ENCODE data around the gene FKBP1A.

FKBP1A gene

DNA sequence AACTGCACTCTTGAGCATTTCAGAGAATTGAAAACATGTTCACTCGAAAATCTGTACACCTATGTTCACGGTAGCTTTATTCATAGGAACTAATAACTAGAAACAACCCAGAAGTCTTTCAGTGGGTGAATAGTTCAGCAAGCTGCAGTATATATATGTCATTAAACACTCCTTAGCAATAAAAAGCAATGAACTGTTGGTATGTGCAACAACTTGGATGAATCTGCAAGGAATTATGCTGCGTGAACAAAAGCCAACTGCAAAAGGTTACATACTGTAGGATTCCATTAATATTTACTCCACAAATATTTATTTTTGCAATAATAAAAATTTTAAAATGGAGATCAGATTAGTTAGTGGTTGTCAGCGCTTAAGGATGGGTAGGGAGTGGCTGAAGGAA is 22.1 kb upstream of the FKBP1A start:
- Histone ChIP-seq H3K27ac (ENCODE audit: low read length) (no peak overlapping the region), H3K4me3 (ENCODE audit: low read length) (no peak overlapping the region), H3K27me3 (ENCODE audit: low read depth, low read length) (peaks cover 24% of the 10 kb centered on the region), H3K79me2 (ENCODE audit: low read length) (no peaks in the 10 kb centered on the region), H2AFZ (ENCODE audit: low read depth, low read length) (no peak overlapping the region), H4K20me1 (ENCODE audit: insufficient read depth, low read length) (no peaks in the 10 kb centered on the region), H3K9me3 (ENCODE audit: insufficient read depth, low read length) (no peaks in the 10 kb centered on the region), H3K4me2 (ENCODE audit: low read length) (no peak overlapping the region), H3K4me1 (ENCODE audit: low read length) (no peaks in the 10 kb centered on the region), H3K9ac (ENCODE audit: low read length) (no peak overlapping the region), H3K36me3 (replicated peaks; ENCODE audit: low read depth, low read length) (no peaks in the 10 kb centered on the region)
- TF ChIP-seq EZH2phosphoT487 (IDR thresholded peaks at IDR 0.05; ENCODE audit: low read depth) (no peak), CTCF (IDR thresholded peaks at IDR 0.05; ENCODE audit: low read depth, low read length) (no peak)

DNA sequence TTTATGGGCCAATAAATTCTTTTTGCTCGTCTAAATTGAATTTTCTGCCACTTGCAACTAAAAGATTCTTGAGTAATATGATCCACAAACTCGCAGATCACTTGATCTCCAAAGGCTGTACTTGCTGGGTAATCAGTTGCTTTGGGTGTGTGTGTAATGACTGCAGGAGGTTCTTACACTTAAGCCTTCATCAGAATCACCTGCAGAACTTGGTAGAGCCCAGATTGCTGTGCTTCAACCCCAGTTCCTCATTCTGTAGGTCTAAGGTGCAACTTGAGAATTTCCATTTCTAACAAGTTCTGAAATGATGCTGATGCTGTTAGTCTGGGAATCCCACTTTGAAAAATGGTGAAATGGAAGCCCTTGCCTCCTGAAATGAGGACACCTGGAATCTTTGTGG is 12.9 kb upstream of the FKBP1A start:
- Histone ChIP-seq H2AFZ (ENCODE audit: low read depth, low read length) (no peak overlapping the region), H3K79me2 (ENCODE audit: low read length) (no peaks in the 10 kb centered on the region), H3K9me3 (ENCODE audit: insufficient read depth, low read length) (no peaks in the 10 kb centered on the region), H3K4me1 (ENCODE audit: low read length) (peaks cover 4% of the 10 kb centered on the region; the same call in 1 of the 2 replicates), H3K4me3 (ENCODE audit: low read length) (no peak overlapping the region), H4K20me1 (ENCODE audit: insufficient read depth, low read length) (no peaks in the 10 kb centered on the region), H3K27ac (ENCODE audit: low read length) (no peak overlapping the region), H3K9ac (ENCODE audit: low read length) (no peak overlapping the region), H3K4me2 (ENCODE audit: low read length) (no peak overlapping the region), H3K36me3 (replicated peaks; ENCODE audit: low read depth, low read length) (no peaks in the 10 kb centered on the region), H3K27me3 (ENCODE audit: low read depth, low read length) (peaks cover 7% of the 10 kb centered on the region; the same call in 1 of the 2 replicates)
- no peak for TF ChIP-seq EZH2phosphoT487 (IDR thresholded peaks at IDR 0.05; ENCODE audit: low read depth)
- TF ChIP-seq CTCF (IDR thresholded peaks at IDR 0.05; ENCODE audit: low read depth, low read length): no peak

GRCh38 chr20:1403624-1404023 is 10.8 kb upstream of the FKBP1A start:
- no peak overlapping the region for H2AFZ ChIP-seq (ENCODE audit: low read depth, low read length)
- H3K36me3 ChIP-seq (replicated peaks; ENCODE audit: low read depth, low read length): no peaks in the 10 kb centered on the region
- H4K20me1 ChIP-seq (ENCODE audit: insufficient read depth, low read length): no peaks in the 10 kb centered on the region
- no peak overlapping the region for H3K4me2 ChIP-seq (ENCODE audit: low read length)
- no peaks in the 10 kb centered on the region for H3K9me3 ChIP-seq (ENCODE audit: insufficient read depth, low read length)
- H3K79me2 ChIP-seq (ENCODE audit: low read length): no peaks in the 10 kb centered on the region
- no peak overlapping the region for H3K9ac ChIP-seq (ENCODE audit: low read length)
- H3K4me3 ChIP-seq (ENCODE audit: low read length): no peak overlapping the region
- H3K4me1 ChIP-seq (ENCODE audit: low read length): peaks cover 4% of the 10 kb centered on the region; the same call in 1 of the 2 replicates
- H3K27ac ChIP-seq (ENCODE audit: low read length): no peak overlapping the region
- H3K27me3 ChIP-seq (ENCODE audit: low read depth, low read length): peaks cover 23% of the 10 kb centered on the region
- no peak for TF ChIP-seq EZH2phosphoT487 (IDR thresholded peaks at IDR 0.05; ENCODE audit: low read depth)
- no peak for TF ChIP-seq CTCF (IDR thresholded peaks at IDR 0.05; ENCODE audit: low read depth, low read length)

DNA sequence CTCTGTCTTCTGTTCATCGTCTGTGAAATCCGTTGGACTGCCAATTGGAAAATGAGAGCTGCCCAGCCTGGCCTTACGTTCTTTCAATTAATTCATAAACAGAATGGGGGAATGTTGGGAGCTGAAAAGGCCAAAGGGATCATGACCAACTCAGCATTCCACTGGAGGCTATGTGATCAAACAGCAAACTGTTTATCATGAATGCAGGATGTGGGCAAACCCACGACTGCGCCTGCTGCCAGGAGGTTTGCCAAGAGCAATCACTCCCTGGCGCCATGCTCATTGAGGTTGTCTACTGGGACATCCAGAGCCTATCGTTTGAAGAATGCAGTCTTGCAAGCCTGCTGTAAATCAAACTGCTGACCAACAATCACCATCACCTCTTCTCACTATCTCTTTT is 9.3 kb upstream of the FKBP1A start:
- Histone ChIP-seq H3K27me3 (ENCODE audit: low read depth, low read length) (peaks cover 36% of the 10 kb centered on the region), H3K9ac (ENCODE audit: low read length) (no peak overlapping the region), H3K79me2 (ENCODE audit: low read length) (no peaks in the 10 kb centered on the region), H3K4me2 (ENCODE audit: low read length) (no peak overlapping the region), H2AFZ (ENCODE audit: low read depth, low read length) (no peak overlapping the region), H3K9me3 (ENCODE audit: insufficient read depth, low read length) (no peaks in the 10 kb centered on the region), H3K36me3 (replicated peaks; ENCODE audit: low read depth, low read length) (no peaks in the 10 kb centered on the region), H4K20me1 (ENCODE audit: insufficient read depth, low read length) (no peaks in the 10 kb centered on the region), H3K4me1 (ENCODE audit: low read length) (peaks cover 4% of the 10 kb centered on the region; the same call in 1 of the 2 replicates), H3K27ac (ENCODE audit: low read length) (no peak overlapping the region), H3K4me3 (ENCODE audit: low read length) (no peak overlapping the region)
- no peak for TF ChIP-seq CTCF (IDR thresholded peaks at IDR 0.05; ENCODE audit: low read depth, low read length)
- TF ChIP-seq EZH2phosphoT487 (IDR thresholded peaks at IDR 0.05; ENCODE audit: low read depth): no peak

All from OCI-LY3 (cell line).